HepG2 (cell line): ENCODE data around the gene MYO1E. TPM values are rescaled to one million over a fixed set of nuclear protein-coding genes. Genes with fewer than 3 reads are reported as not detected.

Source experiments
- ATAC-seq: fragments of 200-7000 bp; cut with Tn5 transposase; 3 replicates; pipeline ENCODE4 v1.9.1; 2020; ENCODE audit warnings: mild to moderate bottlenecking, moderate library complexity
- BruUV-seq: library from RNA; stranded (reverse); fragments of 400-500 nt; replicated peaks from 2 replicates; lab custom pipeline; 2021; lab: Mats Ljungman, UMichigan
- CTCF ChIA-PET: fragments of 300-600 bp; formaldehyde crosslinking; extraction: SDS; loops from one replicate; lab custom pipeline; 2021; ENCODE audit warnings: low total read pairs, inconsistent platforms, low intra/inter-chr PET ratio; lab: Yijun Ruan, JAX
- POLR2A ChIA-PET: fragments of 350-600 bp; sonication (Branson Sonifier 250); formaldehyde crosslinking; loops from one replicate; lab custom pipeline; 2020; ENCODE audit warnings: antibody characterized with exemption, inconsistent platforms; lab: Yijun Ruan, JAX
- DNase-seq: peaks from one replicate; pipeline ENCODE4 v3.0.0-alpha.2; 2015; ENCODE audit warnings: low spot score
- FAIRE-seq: peaks from 3 replicates; lab custom pipeline; 2011; peaks lifted over from hg19 to GRCh38; lab: Jason Lieb, UNC
- H2AFZ ChIP-seq: one replicate; pipeline ENCODE4 v1.6.1; 2011; ENCODE audit warnings: low read length, inconsistent platforms
- H3K27ac ChIP-seq: fragments of 300-600 bp; 3 replicates; pipeline ENCODE4 v1.8.0; 2011; ENCODE audit warnings: mixed run types, mild to moderate bottlenecking, mixed read lengths, low read length, inconsistent platforms; ENCODE audit not compliant: insufficient read depth; ENCODE audit errors: extremely low read length
- H3K27me3 ChIP-seq, 2 experiments: fragments of 200-600 bp in 1 of 2; 2 replicates in 1 of 2; 3 replicates in 1 of 2; pipeline versions ENCODE4 v1.6.0 to v1.8.0; 2011; ENCODE audit warnings: low read length in 2 of 2, mild to moderate bottlenecking in 2 of 2, moderate library complexity in 2 of 2, inconsistent platforms in 1 of 2; ENCODE audit not compliant: insufficient read depth in 2 of 2, control insufficient read depth in 1 of 2
- H3K36me3 ChIP-seq, 2 experiments: fragments of 200-600 bp in 1 of 2; replicated peaks in 1 of 2; 2 replicates in 1 of 2; 3 replicates in 1 of 2; pipeline versions ENCODE4 v1.5.1 to v1.8.0; 2011; ENCODE audit warnings: low read length in 2 of 2, inconsistent platforms in 1 of 2; ENCODE audit not compliant: insufficient read depth in 2 of 2, control insufficient read depth in 1 of 2
- H3K4me1 ChIP-seq: 2 replicates; pipeline ENCODE4 v1.5.1; 2012; ENCODE audit warnings: low read length, inconsistent platforms; ENCODE audit not compliant: insufficient read depth
- H3K4me2 ChIP-seq: 2 replicates; pipeline ENCODE4 v1.6.0; 2011; ENCODE audit warnings: low read depth, low read length, inconsistent platforms
- H3K4me3 ChIP-seq, 3 experiments: fragments of 200-600 bp in 1 of 3; sonication (generic), shearing (Covaris generic) in 1 of 3; replicated peaks in 1 of 3; 2 replicates each; pipeline ENCODE4 v1.5.1; 2011 to 2016; ENCODE audit warnings: low read length in 3 of 3, inconsistent platforms in 2 of 3, low read depth in 2 of 3, mild to moderate bottlenecking in 2 of 3, control low read depth in 1 of 3, mixed read lengths in 1 of 3; ENCODE audit not compliant: insufficient read depth in 1 of 3
- H3K79me2 ChIP-seq: one replicate; pipeline ENCODE4 v1.6.1; 2011; ENCODE audit warnings: low read length, inconsistent platforms; ENCODE audit not compliant: insufficient read depth
- H3K9ac ChIP-seq: 2 replicates; pipeline ENCODE4 v1.6.0; 2011; ENCODE audit warnings: mild to moderate bottlenecking, low read depth, low read length, inconsistent platforms; ENCODE audit not compliant: insufficient read depth
- H3K9me3 ChIP-seq: 2 replicates; pipeline ENCODE4 v1.5.1; 2012; ENCODE audit warnings: mild to moderate bottlenecking, low read length
- H4K20me1 ChIP-seq: 2 replicates; pipeline ENCODE4 v1.6.0; 2011; ENCODE audit warnings: inconsistent platforms, mild to moderate bottlenecking, low read length, moderate library complexity; ENCODE audit not compliant: insufficient read depth
- AHDC1 ChIP-seq: sonication (generic); formaldehyde crosslinking; IDR thresholded peaks from 2 replicates; pipeline ENCODE4 v1.5.1; 2020; ENCODE audit warnings: mild to moderate bottlenecking, missing genetic modification reagents, borderline replicate concordance
- AHR ChIP-seq: IDR thresholded peaks from 2 replicates; pipeline ENCODE4 v1.6.1; 2018; ENCODE audit warnings: missing genetic modification reagents, missing compliant biosample characterization
- CREB1 ChIP-seq, 2 experiments: fragments of 450-650 bp in 1 of 2; IDR thresholded peaks; 2 replicates each; pipeline ENCODE4 v1.6.1; 2016 to 2017; ENCODE audit warnings: control low read depth in 1 of 2, mild to moderate bottlenecking in 1 of 2, missing compliant biosample characterization in 1 of 2, missing genetic modification characterization in 1 of 2
- HMG20B ChIP-seq: conservative IDR thresholded peaks from 2 replicates; pipeline ENCODE4 v1.6.1; 2016; ENCODE audit warnings: missing genetic modification reagents, missing compliant biosample characterization
- JUN ChIP-seq: sonication (generic); formaldehyde crosslinking; IDR thresholded peaks from 2 replicates; pipeline ENCODE4 v1.4.0; 2020; ENCODE audit warnings: mild to moderate bottlenecking, missing genetic modification reagents
- NR2F2 ChIP-seq: IDR thresholded peaks from 2 replicates; pipeline ENCODE4 v1.6.1; 2012; ENCODE audit warnings: low read depth, inconsistent platforms, borderline replicate concordance
- REPIN1 ChIP-seq: sonication (generic); formaldehyde crosslinking; IDR thresholded peaks from 2 replicates; pipeline ENCODE4 v1.8.0; 2022; ENCODE audit warnings: missing genetic modification reagents, low read depth, mild to moderate bottlenecking, borderline replicate concordance
- ZNF235 ChIP-seq: sonication (generic); formaldehyde crosslinking; IDR thresholded peaks from 2 replicates; pipeline ENCODE4 v1.8.1; 2023; ENCODE audit warnings: mild to moderate bottlenecking, missing genetic modification reagents, borderline replicate concordance
- ZNF646 ChIP-seq: sonication (generic); formaldehyde crosslinking; IDR thresholded peaks from 2 replicates; pipeline ENCODE4 v1.9.0; 2021; ENCODE audit warnings: mild to moderate bottlenecking, missing genetic modification reagents
- ZNF674 ChIP-seq: sonication (generic); formaldehyde crosslinking; IDR thresholded peaks from 2 replicates; pipeline ENCODE4 v1.5.0; 2020; ENCODE audit warnings: low read depth, mild to moderate bottlenecking, missing genetic modification reagents
- WGBS: methylation state at CpG from one replicate; pipeline ENCODE4 v1.1.6; 2017; ENCODE audit warnings: low lambda C conversion rate; 5-methylcytosine and 5-hydroxymethylcytosine counted together
- in situ Hi-C: cut with HindIII; loops from 2 replicates; pipeline ENCODE4 v1.10.0; 2017; ENCODE audit warnings: low pct_unique_long_range_greater_than_20kb; ENCODE audit not compliant: extremely low pct_ligation_motif_present
- intact Hi-C: fragments of 100-400 bp; cut with micrococcal nuclease; formaldehyde crosslinking; loops from one replicate; pipeline ENCODE4 v1.10.0; 2022; ENCODE audit not compliant: unreplicated experiment
- polyA plus RNA-seq, 8 experiments: library from polyadenylated mRNA; depleted of rRNA in 3 of 8; stranded (reverse) in 7 of 8; unstranded in 1 of 8; fragments of >200 nt; fragmentation: Illumina TruSeq in 4 of 8; extraction: Trizol in 4 of 8; gene quantifications; 2 replicates each; pipeline versions ENCODE4 v1.2.1 to v1.2.3, GENCODE V29; 2011 to 2016; ENCODE audit warnings: low read depth in 4 of 8, missing spikeins in 1 of 8, mixed read lengths in 1 of 8; ENCODE audit not compliant: insufficient read depth in 1 of 8
- total RNA-seq, 5 experiments: library from RNA; depleted of rRNA; stranded (reverse); fragments of >200 nt; fragmentation: Illumina TruSeq; extraction: Trizol; gene quantifications; 2 replicates each; pipeline ENCODE4 v1.2.3, GENCODE V29; 2016; ENCODE audit warnings: low read depth in 1 of 5

MYO1E gene
- total and polyA plus RNA-seq, 2 of the 13 experiments (the other 11 are each of a cell fraction or from before 2014, with no cell fraction given), result 15.7 to 25.1 TPM

GRCh38 chr15:59157840-59158700 lies 214.6 kb downstream of the MYO1E start:
- ChIA-PET CTCF (no interaction called here), POLR2A (no interaction called here)
- intact Hi-C loops (no loop called here), in situ Hi-C loops (no loop called here)
- H3K4me3 ChIP-seq, result no peak overlapping the region
- no peaks in the 10 kb centered on the region for H3K27me3 ChIP-seq
- no peaks in the 10 kb centered on the region for H3K79me2 ChIP-seq
- H3K9me3 ChIP-seq, result no peaks in the 10 kb centered on the region
- H3K36me3 ChIP-seq, result peaks cover 12 to 50% of the 10 kb centered on the region in 2 experiments
- no peak overlapping the region for H3K4me2 ChIP-seq
- H4K20me1 ChIP-seq, result no peaks in the 10 kb centered on the region
- H3K4me1 ChIP-seq, result no peaks in the 10 kb centered on the region
- no peak overlapping the region for H3K27ac ChIP-seq
- WGBS, result 99% methylated on average over 8 of the region's 9 CpGs
- no TSS peak for BruUV-seq
- ATAC-seq (no peak), DNase-seq (no peak), FAIRE-seq (no peak)
- H2AFZ ChIP-seq, result no peak overlapping the region
- no peak overlapping the region for H3K9ac ChIP-seq
- TF ChIP-seq NR2F2, result no peak
- no peak for TF ChIP-seq ZNF646 (CRISPR knock-in tag)
- TF ChIP-seq AHDC1 (CRISPR knock-in tag), result no peak
- no peak for TF ChIP-seq ZNF235 (CRISPR knock-in tag)
- no peak for TF ChIP-seq AHR (CRISPR knock-in tag)
- no peak for TF ChIP-seq JUN (CRISPR knock-in tag)
- no peak for TF ChIP-seq ZNF674 (CRISPR knock-in tag)
- TF ChIP-seq HMG20B, result no peak
- no peak for TF ChIP-seq CREB1 (IDR thresholded peaks at IDR 0.05)
- no peak for TF ChIP-seq CREB1 (CRISPR knock-in tag; IDR thresholded peaks at IDR 0.05)
- TF ChIP-seq REPIN1, result no peak
